ENCODE results near the gene CD72.
A peak's percentile ranks its signal among the peaks of the same experiment; 100 is the strongest.
"Not testable (repeated sequence)": the region's sequence is repeated elsewhere in the genome, so short reads cannot be mapped to it uniquely, and the experiment has no call there.

Gene CD72

GRCh38 chr9:35649431-35650340 is 31.5 kb upstream of the CD72 start:
- DNase-seq, result peak in 3 of 14 donors; percentile 9 to 35 (median 21)

GRCh38 chr9:35646533-35647265 is 28.5 kb upstream of the CD72 start:
- peak; percentile 39 to 95 (median 82) for DNase-seq

- DNase-seq, result peak in 3 of 14 donors; percentile 14 to 58 (median 49)
These were observed 27.9 kb upstream of the CD72 start for GRCh38 chr9:35646153-35646532.

- DNase-seq, result not testable (repeated sequence)
These were observed 27.5 kb upstream of the CD72 start for GRCh38 chr9:35645736-35646135.

- DNase-seq, result no peak
These were observed 24.8 kb upstream of the CD72 start for GRCh38 chr9:35643046-35643445.

GRCh38 chr9:35641478-35641877 is 23.3 kb upstream of the CD72 start:
- not testable (repeated sequence) for DNase-seq

GRCh38 chr9:35640431-35640830 is 22.2 kb upstream of the CD72 start:
- not testable (repeated sequence) for DNase-seq

- no peak for DNase-seq
These were observed 21.4 kb upstream of the CD72 start for GRCh38 chr9:35639631-35640030.

GRCh38 chr9:35639225-35639624 is 21.0 kb upstream of the CD72 start:
- not testable (repeated sequence) for DNase-seq

GRCh38 chr9:35638751-35639150 is 20.5 kb upstream of the CD72 start:
- DNase-seq, result not testable (repeated sequence)

- not testable (repeated sequence) for DNase-seq
These were observed 19.3 kb upstream of the CD72 start for GRCh38 chr9:35637427-35637955.

GRCh38 chr9:35636877-35637246 is 18.6 kb upstream of the CD72 start:
- not testable (repeated sequence) for DNase-seq

- DNase-seq, result no peak
These were observed 18.1 kb upstream of the CD72 start for GRCh38 chr9:35636135-35636876.

- no peak for DNase-seq
These were observed 17.5 kb upstream of the CD72 start for GRCh38 chr9:35635730-35636129.

GRCh38 chr9:35629597-35629996 is 11.4 kb upstream of the CD72 start:
- no peak for DNase-seq

- DNase-seq, result no peak
These were observed 10.3 kb upstream of the CD72 start for GRCh38 chr9:35628389-35628991.

- no peak for DNase-seq
These were observed 9.4 kb upstream of the CD72 start for GRCh38 chr9:35627575-35627974.

- DNase-seq, result no peak
These were observed 1.6 kb upstream of the CD72 start for GRCh38 chr9:35619800-35620158.

GRCh38 chr9:35618854-35619799 is 914 bp upstream of the CD72 start:
- DNase-seq, result no peak

GRCh38 chr9:35617548-35617947 is 665 bp downstream of the CD72 start:
- no peak for DNase-seq
